Activated B cell treated with CpG ODN at 0.5 μM for 24 hours (primary cell): Measurements from ENCODE around the gene TBX6. TPM values are rescaled to one million over a fixed set of nuclear protein-coding genes. Genes with fewer than 3 reads are reported as not detected.
A peak's percentile ranks its signal among the peaks of the same experiment; 100 is the strongest.
"Not testable (repeated sequence)": the region's sequence is repeated elsewhere in the genome, so short reads cannot be mapped to it uniquely, and the experiment has no call there.

Experiments used
- ATAC-seq: fragments of 200-7000 bp; cut with Tn5 transposase; one replicate; pipeline ENCODE4 v1.10.0; 2021; ENCODE audit warnings: low read depth, mild to moderate bottlenecking, moderate library complexity
- CTCF ChIA-PET: fragments of 350-600 bp; sonication (Branson Sonifier 250); formaldehyde crosslinking; loops from one replicate; lab custom pipeline; 2021; ENCODE audit warnings: antibody characterized with exemption; lab: Charles Lee
- POLR2A ChIA-PET: fragments of 350-600 bp; sonication (Branson Sonifier 250); formaldehyde crosslinking; loops from one replicate; lab custom pipeline; 2021; ENCODE audit warnings: antibody characterized with exemption; lab: Charles Lee
- DNase-seq: peaks from one replicate; pipeline ENCODE4 v3.0.0; 2022
- H3K27ac Mint-ChIP-seq: one replicate; pipeline ENCODE4 v1.8.0; 2020; ENCODE audit warnings: mixed read lengths
- H3K27me3 Mint-ChIP-seq: one replicate; pipeline ENCODE4 v1.8.0; 2021; ENCODE audit warnings: mixed read lengths
- H3K36me3 Mint-ChIP-seq: one replicate; pipeline ENCODE4 v1.8.0; 2021; ENCODE audit warnings: low read depth, mixed read lengths
- H3K4me1 Mint-ChIP-seq: one replicate; pipeline ENCODE4 v1.8.0; 2021; ENCODE audit warnings: mixed read lengths
- H3K4me3 Mint-ChIP-seq: one replicate; pipeline ENCODE4 v1.8.0; 2020; ENCODE audit warnings: mild to moderate bottlenecking, mixed read lengths
- H3K9me3 Mint-ChIP-seq: one replicate; pipeline ENCODE4 v1.8.0; 2020; ENCODE audit warnings: mixed read lengths
- intact Hi-C: fragments of 100-400 bp; cut with micrococcal nuclease; formaldehyde crosslinking; loops from one replicate; pipeline ENCODE4 v1.15.1; 2024
- total RNA-seq: library from RNA; stranded (reverse); gene quantifications from 2 replicates; pipeline ENCODE4 v1.2.3, GENCODE V29; 2022
- TF ChIP-seq, protein P1 (sequence below): fragments of 200-600 bp; IDR thresholded peaks from one replicate; pipeline ENCODE4 v1.8.0; 2022; ENCODE audit warnings: antibody characterized with exemption, mild to moderate bottlenecking

The TBX6 gene
- total RNA-seq, 1 donor from 2014 or later: 2.3 TPM

DNA sequence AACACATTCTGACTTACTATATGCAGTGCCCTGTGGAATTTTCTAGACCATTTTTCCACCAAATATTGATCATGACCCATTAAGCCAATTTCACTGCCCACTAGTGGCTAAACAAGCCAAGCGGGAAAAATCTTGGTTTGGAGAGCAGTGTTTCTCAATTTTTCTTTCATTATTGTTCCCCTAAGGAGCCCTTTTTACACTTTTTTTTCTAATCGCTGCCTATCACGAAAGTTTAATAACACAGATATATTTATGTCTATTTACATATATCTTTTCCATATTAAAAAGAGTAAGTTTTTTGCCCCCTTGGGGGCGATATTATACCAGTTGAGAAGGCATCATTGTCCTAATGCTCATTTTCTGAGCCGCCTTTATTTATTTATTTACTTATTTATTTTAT, 49.9 kb downstream of the TBX6 start:
- intact Hi-C loops: no loop called here
- Mint-ChIP-seq H3K27ac (no peak overlapping the region), H3K4me3 (no peak overlapping the region), H3K4me1 (peaks cover 4% of the 10 kb centered on the region), H3K9me3 (no peaks in the 10 kb centered on the region), H3K36me3 (no peaks in the 10 kb centered on the region), H3K27me3 (no peaks in the 10 kb centered on the region)
- ATAC-seq (no peak), DNase-seq (no peak)
- TF ChIP-seq, protein P1, sequence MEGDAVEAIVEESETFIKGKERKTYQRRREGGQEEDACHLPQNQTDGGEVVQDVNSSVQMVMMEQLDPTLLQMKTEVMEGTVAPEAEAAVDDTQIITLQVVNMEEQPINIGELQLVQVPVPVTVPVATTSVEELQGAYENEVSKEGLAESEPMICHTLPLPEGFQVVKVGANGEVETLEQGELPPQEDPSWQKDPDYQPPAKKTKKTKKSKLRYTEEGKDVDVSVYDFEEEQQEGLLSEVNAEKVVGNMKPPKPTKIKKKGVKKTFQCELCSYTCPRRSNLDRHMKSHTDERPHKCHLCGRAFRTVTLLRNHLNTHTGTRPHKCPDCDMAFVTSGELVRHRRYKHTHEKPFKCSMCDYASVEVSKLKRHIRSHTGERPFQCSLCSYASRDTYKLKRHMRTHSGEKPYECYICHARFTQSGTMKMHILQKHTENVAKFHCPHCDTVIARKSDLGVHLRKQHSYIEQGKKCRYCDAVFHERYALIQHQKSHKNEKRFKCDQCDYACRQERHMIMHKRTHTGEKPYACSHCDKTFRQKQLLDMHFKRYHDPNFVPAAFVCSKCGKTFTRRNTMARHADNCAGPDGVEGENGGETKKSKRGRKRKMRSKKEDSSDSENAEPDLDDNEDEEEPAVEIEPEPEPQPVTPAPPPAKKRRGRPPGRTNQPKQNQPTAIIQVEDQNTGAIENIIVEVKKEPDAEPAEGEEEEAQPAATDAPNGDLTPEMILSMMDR: no peak
- CTCF ChIA-PET: no interaction called here
- POLR2A ChIA-PET: interaction anchor here (0.7 kb wide), 1 partner anchor 10 kb away, joined by 3 read pairs; no protein-coding TSS in a partner anchor

DNA sequence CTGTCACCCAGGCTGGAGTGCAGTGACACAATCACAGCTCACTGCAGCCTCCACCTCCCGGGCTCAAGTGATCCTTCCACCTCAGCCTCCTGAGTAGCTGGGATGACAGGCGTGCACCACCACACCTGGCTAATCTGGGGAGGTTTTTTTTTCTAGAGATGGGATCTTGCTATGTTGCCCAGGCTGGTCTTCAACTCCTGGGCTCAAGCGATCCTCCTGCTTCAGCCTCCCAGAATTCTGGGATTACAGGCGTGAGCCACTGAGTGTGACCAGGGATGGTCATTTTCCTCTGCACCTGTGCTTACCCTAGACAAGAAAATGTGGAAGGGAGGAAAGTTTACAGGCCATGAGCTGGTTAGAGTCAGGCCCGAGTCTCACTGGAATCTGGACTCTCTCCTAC, 51.0 kb downstream of the TBX6 start:
- H3K27me3 Mint-ChIP-seq, H3K36me3 Mint-ChIP-seq, DNase-seq, POLR2A ChIA-PET, intact Hi-C loops, H3K9me3 Mint-ChIP-seq, ATAC-seq, H3K4me1 Mint-ChIP-seq, H3K4me3 Mint-ChIP-seq, H3K27ac Mint-ChIP-seq: not testable (repeated sequence)
- CTCF ChIA-PET: interaction anchor here (0.8 kb wide), 1 partner anchor 48 kb away, joined by 3 read pairs; no protein-coding TSS in a partner anchor

DNA sequence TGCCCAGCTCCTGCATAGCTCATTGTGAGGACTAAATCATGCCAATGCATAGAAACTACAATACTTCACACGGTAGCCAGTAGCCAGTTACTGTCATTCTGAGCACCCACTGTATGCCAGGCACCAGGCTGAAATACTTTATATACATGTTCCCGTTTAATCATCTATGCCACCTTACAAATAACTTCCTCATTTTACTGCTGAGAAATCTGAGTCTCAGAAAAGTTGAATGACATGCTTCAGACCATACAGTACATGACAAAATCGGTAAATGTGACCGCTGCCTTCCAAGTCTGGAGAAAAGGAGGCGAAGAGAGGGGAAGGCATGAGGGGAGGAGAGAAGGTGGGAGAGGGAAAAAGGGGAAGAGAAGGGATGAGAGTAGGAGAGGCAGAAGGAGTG, 51.5 kb downstream of the TBX6 start:
- H3K4me3 Mint-ChIP-seq: no peak overlapping the region
- no peaks in the 10 kb centered on the region for H3K9me3 Mint-ChIP-seq
- peaks cover 4% of the 10 kb centered on the region for H3K4me1 Mint-ChIP-seq
- intact Hi-C loops: no loop called here
- ATAC-seq (peak; percentile 66), DNase-seq (no peak)
- ChIA-PET CTCF (interaction anchor here (0.8 kb wide), 1 partner anchor 48 kb away, joined by 3 read pairs; no protein-coding TSS in a partner anchor), POLR2A (no interaction called here)
- no peaks in the 10 kb centered on the region for H3K36me3 Mint-ChIP-seq
- peaks cover 8% of the 10 kb centered on the region for H3K27me3 Mint-ChIP-seq
- no peak overlapping the region for H3K27ac Mint-ChIP-seq
- TF ChIP-seq, protein P1: no peak

Other genes with a start within 250 kb of the TBX6 start
- gene CDIPT, start 228.7 kb downstream of the TBX6 start, total RNA-seq: 28.7 and 29.8 TPM in 2 replicates
- not detected in 2 replicates for gene SEZ6L2, start 192.4 kb downstream of the TBX6 start, total RNA-seq
- 0.12 TPM in 1 of 2 replicates, not detected in the other for gene ASPHD1, start 191.4 kb downstream of the TBX6 start, total RNA-seq
- 37.5 and 44.4 TPM in 2 replicates for gene KCTD13, start 165.7 kb downstream of the TBX6 start, total RNA-seq
- 50.3 and 50.8 TPM in 2 replicates for gene TMEM219, start 129.8 kb downstream of the TBX6 start, total RNA-seq
- 30.5 and 36.1 TPM in 2 replicates for gene TAOK2, start 118.1 kb downstream of the TBX6 start, total RNA-seq
- 10.5 and 14.2 TPM in 2 replicates for gene HIRIP3, start 96.3 kb downstream of the TBX6 start, total RNA-seq
- gene INO80E, start 95.7 kb downstream of the TBX6 start, total RNA-seq: 83.5 and 93.6 TPM in 2 replicates
- gene DOC2A, start 80.9 kb downstream of the TBX6 start, total RNA-seq: not detected in 2 replicates
- gene C16orf92, start 68.7 kb downstream of the TBX6 start, total RNA-seq: not detected in 2 replicates
- gene TLCD3B, start 60.7 kb downstream of the TBX6 start, total RNA-seq: not detected in 2 replicates
- gene ALDOA, start 26.2 kb downstream of the TBX6 start, total RNA-seq: 611 and 613 TPM in 2 replicates
- 124 and 131 TPM in 2 replicates for gene PPP4C, start 15.9 kb downstream of the TBX6 start, total RNA-seq
- 75.8 and 77.8 TPM in 2 replicates for gene YPEL3, start 4.3 kb upstream of the TBX6 start, total RNA-seq
- gene GDPD3, start 21.6 kb upstream of the TBX6 start, total RNA-seq: 4.9 and 6.1 TPM in 2 replicates
- 37.2 and 45.6 TPM in 2 replicates for gene MAPK3, start 31.3 kb upstream of the TBX6 start, total RNA-seq
- 1,030 and 1,060 TPM in 2 replicates for gene CORO1A, start 91.7 kb upstream of the TBX6 start, total RNA-seq
- 145 and 174 TPM in 2 replicates for gene BOLA2B, start 101.7 kb upstream of the TBX6 start, total RNA-seq
- 54.2 and 77.0 TPM in 2 replicates for gene SLX1A, start 102.0 kb upstream of the TBX6 start, total RNA-seq
- gene SULT1A3, start 107.3 kb upstream of the TBX6 start, total RNA-seq: 15.7 and 23.3 TPM in 2 replicates
- gene NPIPB13, start 156.6 kb upstream of the TBX6 start, total RNA-seq: 42.9 and 48.1 TPM in 2 replicates